Neural progenitor cell (in vitro differentiated cells): ENCODE measurements around the gene ST3GAL4.

Source experiments
- CTCF ChIP-seq: fragments of 200-600 bp; sonication (generic); IDR thresholded peaks from 2 replicates; pipeline ENCODE4 v1.5.1; 2017; ENCODE audit warnings: antibody characterized with exemption, mild to moderate bottlenecking
- EZH2 ChIP-seq: fragments of 200-600 bp; sonication (generic); IDR thresholded peaks from 2 replicates; pipeline ENCODE4 v1.6.1; 2017; ENCODE audit warnings: antibody characterized with exemption, mild to moderate bottlenecking, moderate library complexity
- EZH2phosphoT487 ChIP-seq: fragments of 200-600 bp; sonication (generic); IDR thresholded peaks from 2 replicates; pipeline ENCODE4 v1.6.1; 2017; ENCODE audit warnings: antibody characterized with exemption

GRCh38 chr11:126331286-126331685 is 24.2 kb upstream of the ST3GAL4 start:
- TF ChIP-seq CTCF (no peak), EZH2 (no peak), EZH2phosphoT487 (no peak)
